ENCODE results near the gene TCF4.
A peak's percentile ranks its signal among the peaks of the same experiment; 100 is the strongest.

The TCF4 gene

DNA sequence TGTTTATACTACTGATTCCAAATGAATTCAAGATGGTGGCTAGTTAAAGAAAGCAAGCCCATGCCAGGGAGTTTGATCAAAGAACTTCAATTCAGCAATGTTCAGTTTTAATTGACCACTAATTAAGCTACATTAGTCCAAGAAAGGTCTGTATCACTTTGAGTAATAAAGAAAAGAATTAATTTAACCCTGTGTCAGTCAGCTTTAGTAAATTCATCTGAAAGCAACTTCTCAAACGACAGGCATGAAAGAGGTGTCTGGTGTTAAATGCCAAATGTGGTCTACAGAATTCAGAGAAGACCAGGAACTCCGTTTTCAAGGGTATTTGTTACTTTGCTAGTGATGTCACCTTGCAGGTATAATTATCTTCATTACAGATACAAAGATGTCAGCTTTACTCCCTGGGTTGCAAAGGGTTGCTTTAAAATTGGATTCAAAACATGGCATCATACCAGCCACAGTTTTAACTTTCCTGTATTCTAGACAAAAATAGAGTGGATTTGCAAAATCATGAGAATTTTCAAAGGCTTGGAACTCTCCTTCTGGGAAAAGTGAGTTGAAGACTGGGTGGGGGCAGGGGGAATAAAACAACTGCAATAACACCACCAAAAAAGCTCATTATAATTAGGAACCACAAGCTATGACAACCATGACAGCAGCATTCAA lies 281.5 kb downstream of the TCF4 start:
- Histone ChIP-seq H3K27ac (ENCODE audit: low read length) (no peak overlapping the region), H3K4me1 (ENCODE audit: control insufficient read depth, low read depth, low read length) (peaks cover 24% of the 10 kb centered on the region)

GRCh38 chr18:55302167-55302833 lies 285.7 kb downstream of the TCF4 start:
- H3K27ac ChIP-seq (ENCODE audit: low read length): no peak overlapping the region
- no peak overlapping the region for H3K9ac ChIP-seq (ENCODE audit: low read length)
- H3K4me3 ChIP-seq (ENCODE audit: low read length): no peak overlapping the region
- H3K9me3 ChIP-seq (ENCODE audit: control insufficient read depth, low read depth, low read length): no peaks in the 10 kb centered on the region
- H3K36me3 ChIP-seq (ENCODE audit: control insufficient read depth, low read depth, low read length): no peaks in the 10 kb centered on the region
- H3K4me1 ChIP-seq (ENCODE audit: control insufficient read depth, low read depth, low read length): peaks cover 53% of the 10 kb centered on the region
- no peaks in the 10 kb centered on the region for H3K27me3 ChIP-seq (ENCODE audit: control insufficient read depth, insufficient read depth, low read length)

More for the DNA sequence above, 281.5 kb downstream of the TCF4 start:
- Histone ChIP-seq H3K9me3 (ENCODE audit: control insufficient read depth, low read depth, low read length) (no peaks in the 10 kb centered on the region), H3K36me3 (ENCODE audit: control insufficient read depth, low read depth, low read length) (no peaks in the 10 kb centered on the region), H3K9ac (ENCODE audit: low read length) (no peak overlapping the region), H3K27me3 (ENCODE audit: control insufficient read depth, insufficient read depth, low read length) (no peaks in the 10 kb centered on the region), H3K4me3 (ENCODE audit: low read length) (no peak overlapping the region)

- H3K9ac ChIP-seq (ENCODE audit: low read length): no peak overlapping the region
- H3K9me3 ChIP-seq (ENCODE audit: control insufficient read depth, low read depth, low read length): no peaks in the 10 kb centered on the region
- H3K4me3 ChIP-seq (ENCODE audit: low read length): no peak overlapping the region
- H3K36me3 ChIP-seq (ENCODE audit: control insufficient read depth, low read depth, low read length): no peaks in the 10 kb centered on the region
- peaks cover 58% of the 10 kb centered on the region for H3K4me1 ChIP-seq (ENCODE audit: control insufficient read depth, low read depth, low read length)
- no peak overlapping the region for H3K27ac ChIP-seq (ENCODE audit: low read length)
- H3K27me3 ChIP-seq (ENCODE audit: control insufficient read depth, insufficient read depth, low read length): no peaks in the 10 kb centered on the region
Observed at GRCh38 chr18:55301824-55302166, 286.2 kb downstream of the TCF4 start.

DNA sequence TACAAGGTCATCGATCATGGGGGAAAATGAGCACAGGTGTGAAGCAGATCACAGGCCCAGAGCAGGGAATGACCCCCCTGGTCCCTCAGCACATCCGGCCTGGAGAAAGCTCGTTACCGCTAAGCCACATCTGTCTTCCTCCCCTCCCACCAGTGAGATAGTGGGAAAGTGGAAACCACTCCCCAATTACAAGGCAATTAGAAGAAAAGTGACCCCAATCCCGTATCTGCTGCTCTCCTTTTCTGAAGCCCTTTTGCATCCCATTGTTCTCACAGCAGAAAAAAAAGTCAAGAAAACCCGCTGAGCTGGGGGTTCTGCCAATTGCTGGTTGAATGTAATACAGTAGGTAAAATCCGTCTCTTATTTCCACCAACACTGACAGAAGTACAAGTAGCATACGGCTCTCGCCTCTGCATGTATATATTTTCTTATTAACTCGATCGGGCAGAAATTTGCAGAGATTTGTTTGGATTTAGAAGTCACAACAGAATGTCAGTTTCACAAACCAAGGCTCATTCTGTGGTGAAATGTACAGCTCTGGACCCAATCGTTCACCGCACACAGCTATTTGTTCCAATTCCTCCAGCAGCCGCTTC lies 287.0 kb downstream of the TCF4 start:
- Histone ChIP-seq H3K9ac (ENCODE audit: low read length) (no peak overlapping the region), H3K4me3 (ENCODE audit: low read length) (peak overlapping the region; percentile 21), H3K4me1 (ENCODE audit: control insufficient read depth, low read depth, low read length) (peaks cover 62% of the 10 kb centered on the region), H3K9me3 (ENCODE audit: control insufficient read depth, low read depth, low read length) (no peaks in the 10 kb centered on the region), H3K36me3 (ENCODE audit: control insufficient read depth, low read depth, low read length) (no peaks in the 10 kb centered on the region), H3K27me3 (ENCODE audit: control insufficient read depth, insufficient read depth, low read length) (no peaks in the 10 kb centered on the region), H3K27ac (ENCODE audit: low read length) (no peak overlapping the region)

GRCh38 chr18:55300421-55300935 lies 287.5 kb downstream of the TCF4 start:
- Histone ChIP-seq H3K27ac (ENCODE audit: low read length) (no peak overlapping the region), H3K9me3 (ENCODE audit: control insufficient read depth, low read depth, low read length) (no peaks in the 10 kb centered on the region), H3K9ac (ENCODE audit: low read length) (no peak overlapping the region), H3K27me3 (ENCODE audit: control insufficient read depth, insufficient read depth, low read length) (no peaks in the 10 kb centered on the region), H3K4me3 (ENCODE audit: low read length) (peak overlapping the region; percentile 21), H3K36me3 (ENCODE audit: control insufficient read depth, low read depth, low read length) (no peaks in the 10 kb centered on the region), H3K4me1 (ENCODE audit: control insufficient read depth, low read depth, low read length) (peaks cover 62% of the 10 kb centered on the region)

DNA sequence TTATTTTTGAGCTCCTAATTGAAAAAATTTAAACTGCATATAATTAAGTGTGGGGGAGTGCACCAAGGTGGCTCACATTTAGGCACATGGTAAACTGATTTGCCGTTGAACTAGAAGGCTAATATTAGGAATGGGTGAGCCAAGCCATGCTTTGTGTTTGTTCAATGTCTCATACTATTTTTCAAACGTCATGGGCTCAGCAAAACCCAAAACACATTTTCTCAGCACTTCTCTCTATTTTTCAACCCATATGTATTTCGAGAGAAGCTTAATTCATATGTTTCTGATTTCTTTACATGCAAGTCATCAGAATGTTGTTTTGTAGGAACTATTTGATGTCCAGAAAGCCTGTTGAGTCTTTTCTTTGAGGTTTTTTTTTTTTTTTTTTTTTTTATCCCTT lies 291.2 kb downstream of the TCF4 start:
- no peaks in the 10 kb centered on the region for H3K36me3 ChIP-seq (ENCODE audit: control insufficient read depth, low read depth, low read length)
- H3K27me3 ChIP-seq (ENCODE audit: control insufficient read depth, insufficient read depth, low read length): no peaks in the 10 kb centered on the region
- H3K9me3 ChIP-seq (ENCODE audit: control insufficient read depth, low read depth, low read length): no peaks in the 10 kb centered on the region
- peaks cover 44% of the 10 kb centered on the region for H3K4me1 ChIP-seq (ENCODE audit: control insufficient read depth, low read depth, low read length)
- no peak overlapping the region for H3K9ac ChIP-seq (ENCODE audit: low read length)
- H3K4me3 ChIP-seq (ENCODE audit: low read length): no peak overlapping the region
- no peak overlapping the region for H3K27ac ChIP-seq (ENCODE audit: low read length)

DNA sequence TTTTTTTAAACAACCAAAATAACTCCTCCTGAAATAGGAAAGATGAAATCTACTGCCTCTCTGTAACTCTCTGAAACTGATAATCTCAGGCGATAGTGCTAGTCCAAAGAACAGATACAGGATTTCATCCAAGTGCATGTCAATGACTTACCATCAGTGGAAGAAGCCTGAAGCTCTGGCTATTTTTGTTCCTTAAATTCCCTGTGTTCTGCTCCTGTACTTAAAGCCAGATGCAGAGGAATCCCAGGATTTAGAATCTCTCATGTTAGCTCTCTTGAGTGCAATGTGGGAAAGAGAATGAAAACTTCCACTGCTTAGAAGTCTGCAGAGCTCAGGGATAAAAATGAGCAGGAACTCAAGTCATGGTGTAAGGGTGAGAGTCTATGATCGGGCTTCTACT lies 291.9 kb downstream of the TCF4 start:
- Histone ChIP-seq H3K9ac (ENCODE audit: low read length) (no peak overlapping the region), H3K9me3 (ENCODE audit: control insufficient read depth, low read depth, low read length) (no peaks in the 10 kb centered on the region), H3K27me3 (ENCODE audit: control insufficient read depth, insufficient read depth, low read length) (no peaks in the 10 kb centered on the region)

GRCh38 chr18:55290898-55291297 lies 297.1 kb downstream of the TCF4 start:
- Histone ChIP-seq H3K4me3 (ENCODE audit: low read length) (no peak overlapping the region), H3K4me1 (ENCODE audit: control insufficient read depth, low read depth, low read length) (peaks cover 14% of the 10 kb centered on the region), H3K9ac (ENCODE audit: low read length) (no peak overlapping the region), H3K27ac (ENCODE audit: low read length) (no peak overlapping the region), H3K9me3 (ENCODE audit: control insufficient read depth, low read depth, low read length) (no peaks in the 10 kb centered on the region), H3K27me3 (ENCODE audit: control insufficient read depth, insufficient read depth, low read length) (no peaks in the 10 kb centered on the region), H3K36me3 (ENCODE audit: control insufficient read depth, low read depth, low read length) (no peaks in the 10 kb centered on the region)

More for the DNA sequence above, 291.9 kb downstream of the TCF4 start:
- Histone ChIP-seq H3K4me3 (ENCODE audit: low read length) (no peak overlapping the region), H3K27ac (ENCODE audit: low read length) (no peak overlapping the region), H3K4me1 (ENCODE audit: control insufficient read depth, low read depth, low read length) (peaks cover 43% of the 10 kb centered on the region), H3K36me3 (ENCODE audit: control insufficient read depth, low read depth, low read length) (no peaks in the 10 kb centered on the region)

DNA sequence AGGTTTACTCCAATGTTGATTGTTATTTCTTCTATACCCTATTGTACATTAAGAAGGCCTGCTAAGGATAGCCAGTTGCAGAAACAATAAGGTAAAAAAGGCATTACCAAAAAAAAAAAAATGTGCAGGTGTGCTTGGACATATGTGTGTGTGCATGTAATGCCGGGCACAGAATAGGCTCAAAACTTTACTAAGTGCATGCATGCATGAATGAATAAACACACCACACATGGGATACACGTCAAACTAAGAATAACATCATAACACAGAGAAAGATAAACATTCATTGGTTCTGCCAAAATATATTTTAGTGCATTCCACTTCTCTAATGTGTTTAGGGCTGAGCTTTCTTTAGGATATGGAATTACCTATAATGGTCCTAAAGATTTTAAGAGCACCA lies 298.2 kb downstream of the TCF4 start:
- Histone ChIP-seq H3K9ac (ENCODE audit: low read length) (no peak overlapping the region), H3K36me3 (ENCODE audit: control insufficient read depth, low read depth, low read length) (no peaks in the 10 kb centered on the region), H3K4me1 (ENCODE audit: control insufficient read depth, low read depth, low read length) (peaks cover 14% of the 10 kb centered on the region), H3K4me3 (ENCODE audit: low read length) (no peak overlapping the region), H3K27me3 (ENCODE audit: control insufficient read depth, insufficient read depth, low read length) (no peaks in the 10 kb centered on the region), H3K9me3 (ENCODE audit: control insufficient read depth, low read depth, low read length) (no peaks in the 10 kb centered on the region), H3K27ac (ENCODE audit: low read length) (no peak overlapping the region)

DNA sequence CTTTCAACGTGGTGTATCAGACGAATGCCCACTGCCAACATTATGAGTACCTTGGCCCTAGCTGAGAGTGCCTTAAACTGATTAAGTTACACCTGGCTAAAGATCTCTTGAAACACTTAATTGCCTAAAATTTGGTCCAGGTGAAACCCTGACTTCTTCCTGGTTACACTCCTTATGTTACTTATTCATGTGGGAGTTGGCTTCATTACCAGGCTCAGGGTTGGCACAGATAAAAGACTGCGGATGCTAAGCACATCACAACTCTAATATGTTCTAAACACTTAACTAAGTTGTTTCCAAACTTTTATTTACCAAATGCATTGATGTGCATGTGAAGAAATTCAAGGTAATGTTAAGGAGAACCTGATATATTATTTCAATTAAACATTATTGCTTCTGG lies 298.9 kb downstream of the TCF4 start:
- Histone ChIP-seq H3K9ac (ENCODE audit: low read length) (no peak overlapping the region), H3K4me1 (ENCODE audit: control insufficient read depth, low read depth, low read length) (peaks cover 14% of the 10 kb centered on the region), H3K27me3 (ENCODE audit: control insufficient read depth, insufficient read depth, low read length) (no peaks in the 10 kb centered on the region), H3K4me3 (ENCODE audit: low read length) (no peak overlapping the region), H3K9me3 (ENCODE audit: control insufficient read depth, low read depth, low read length) (no peaks in the 10 kb centered on the region), H3K27ac (ENCODE audit: low read length) (no peak overlapping the region), H3K36me3 (ENCODE audit: control insufficient read depth, low read depth, low read length) (no peaks in the 10 kb centered on the region)

DNA sequence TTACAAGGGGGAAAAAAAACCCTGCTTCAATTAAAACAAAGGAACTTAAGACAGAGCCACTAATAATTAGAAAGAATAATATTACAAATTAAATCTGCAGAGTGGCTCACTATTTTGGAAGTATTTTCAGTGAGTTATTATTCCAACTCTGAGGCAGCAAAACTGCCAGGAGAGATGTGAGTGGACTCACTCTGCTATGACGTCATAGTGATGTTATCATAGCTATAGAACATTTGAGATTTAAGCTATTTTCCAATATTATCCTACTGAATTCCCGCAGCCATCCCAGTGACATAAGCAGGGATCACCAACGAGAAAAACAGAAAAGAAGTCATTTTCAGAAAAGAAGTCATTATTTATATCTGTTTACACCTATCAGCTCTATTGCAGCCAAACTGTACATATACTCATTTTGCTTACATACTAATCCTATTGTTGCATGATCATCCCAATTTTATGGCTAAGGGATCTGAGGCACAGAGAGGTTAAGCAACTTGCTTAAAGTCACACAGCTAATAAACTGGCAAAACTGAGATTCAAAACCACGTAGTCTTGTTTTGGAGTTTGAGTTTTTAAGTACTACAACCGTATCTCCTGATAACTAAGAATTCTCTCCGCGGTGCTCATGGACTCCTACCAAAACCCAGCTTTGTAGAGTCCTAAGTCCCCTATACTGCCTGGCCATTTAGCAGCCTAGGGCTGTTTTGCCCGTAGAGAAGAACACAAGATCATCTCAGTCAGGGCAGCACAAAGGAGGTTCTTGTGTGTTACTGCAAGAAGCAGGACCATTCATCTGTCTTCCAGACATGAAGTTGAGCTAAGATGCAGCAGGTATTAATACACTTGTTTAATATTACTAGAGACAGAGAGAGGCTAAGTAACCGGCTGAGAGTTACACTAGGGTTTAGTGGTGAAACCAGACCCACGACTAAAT lies 299.8 kb downstream of the TCF4 start:
- Histone ChIP-seq H3K4me3 (ENCODE audit: low read length) (no peak overlapping the region), H3K9me3 (ENCODE audit: control insufficient read depth, low read depth, low read length) (no peaks in the 10 kb centered on the region), H3K27ac (ENCODE audit: low read length) (no peak overlapping the region), H3K9ac (ENCODE audit: low read length) (no peak overlapping the region), H3K4me1 (ENCODE audit: control insufficient read depth, low read depth, low read length) (peaks cover 14% of the 10 kb centered on the region), H3K27me3 (ENCODE audit: control insufficient read depth, insufficient read depth, low read length) (no peaks in the 10 kb centered on the region), H3K36me3 (ENCODE audit: control insufficient read depth, low read depth, low read length) (no peaks in the 10 kb centered on the region)

Measured in iPS-18a (cell line).